WERI-Rb-1 (cell line): ENCODE data around the gene ITGB7.

Source experiments
- DNase-seq: peaks from one replicate; pipeline ENCODE4 v3.0.0-alpha.2; 2020
- H3K27ac ChIP-seq: fragments of 250-450 bp; sonication (Bioruptor Pico); 2 replicates; pipeline ENCODE4 v1.5.1; 2020; ENCODE audit warnings: mild to moderate bottlenecking, moderate library complexity
- H3K27me3 ChIP-seq: fragments of 250-450 bp; sonication (Bioruptor Pico); 2 replicates; pipeline ENCODE4 v1.5.1; 2021; ENCODE audit warnings: mild to moderate bottlenecking, low read depth, moderate library complexity; ENCODE audit not compliant: insufficient read depth, severe bottlenecking
- H3K36me3 ChIP-seq: fragments of 250-450 bp; sonication (Bioruptor Pico); 2 replicates; pipeline ENCODE4 v1.5.1; 2020; ENCODE audit warnings: mild to moderate bottlenecking, moderate library complexity
- H3K4me3 ChIP-seq: 2 replicates; pipeline ENCODE4 v1.5.1; 2011; ENCODE audit warnings: low read depth, mild to moderate bottlenecking, control low read depth, low read length
- H3K9me3 ChIP-seq: fragments of 250-450 bp; sonication (Bioruptor Pico); 2 replicates; pipeline ENCODE4 v1.5.1; 2021; ENCODE audit warnings: mild to moderate bottlenecking, moderate library complexity; ENCODE audit not compliant: severe bottlenecking
- CTCF ChIP-seq: IDR thresholded peaks from 2 replicates; pipeline ENCODE4 v1.5.1; 2011; ENCODE audit warnings: low read depth, mild to moderate bottlenecking, control low read depth, inconsistent platforms, low read length

The ITGB7 gene

GRCh38 chr12:53220694-53221202 is 13.7 kb upstream of the ITGB7 start:
- Histone ChIP-seq H3K27me3 (no peaks in the 10 kb centered on the region), H3K27ac (peak overlapping the region; percentile 80), H3K9me3 (no peaks in the 10 kb centered on the region), H3K4me3 (peak overlapping the region; percentile 59), H3K36me3 (no peaks in the 10 kb centered on the region)
- no peak for TF ChIP-seq CTCF
- peak; percentile 92 for DNase-seq

GRCh38 chr12:53219956-53220693 is 13.1 kb upstream of the ITGB7 start:
- DNase-seq, result peak; percentile 61

GRCh38 chr12:53219292-53219955 is 12.4 kb upstream of the ITGB7 start:
- no peak for TF ChIP-seq CTCF
- Histone ChIP-seq H3K27me3 (no peaks in the 10 kb centered on the region), H3K9me3 (no peaks in the 10 kb centered on the region), H3K4me3 (peak overlapping the region; percentile 59), H3K36me3 (no peaks in the 10 kb centered on the region), H3K27ac (no peak overlapping the region)
- no peak for DNase-seq

More at GRCh38 chr12:53219956-53220693, 13.1 kb upstream of the ITGB7 start:
- no peaks in the 10 kb centered on the region for H3K36me3 ChIP-seq
- peak overlapping the region; percentile 59 for H3K4me3 ChIP-seq
- no peaks in the 10 kb centered on the region for H3K27me3 ChIP-seq
- no peaks in the 10 kb centered on the region for H3K9me3 ChIP-seq
- H3K27ac ChIP-seq, result peak overlapping the region; percentile 36; the same call in 1 of the 2 replicates
- no peak for TF ChIP-seq CTCF

GRCh38 chr12:53218551-53219291 is 11.7 kb upstream of the ITGB7 start:
- Histone ChIP-seq H3K4me3 (no peak overlapping the region), H3K27me3 (no peaks in the 10 kb centered on the region), H3K36me3 (no peaks in the 10 kb centered on the region; the same call in 1 of the 2 replicates), H3K9me3 (no peaks in the 10 kb centered on the region), H3K27ac (no peak overlapping the region)
- DNase-seq, result no peak
- no peak for TF ChIP-seq CTCF

GRCh38 chr12:53217931-53218307 is 10.9 kb upstream of the ITGB7 start:
- Histone ChIP-seq H3K27ac (no peak overlapping the region), H3K27me3 (no peaks in the 10 kb centered on the region), H3K36me3 (no peaks in the 10 kb centered on the region; the same call in none of the 2 replicates), H3K4me3 (no peak overlapping the region), H3K9me3 (no peaks in the 10 kb centered on the region)
- no peak for TF ChIP-seq CTCF
- no peak for DNase-seq
